ENCODE data around the gene MOB3C.

DNA sequence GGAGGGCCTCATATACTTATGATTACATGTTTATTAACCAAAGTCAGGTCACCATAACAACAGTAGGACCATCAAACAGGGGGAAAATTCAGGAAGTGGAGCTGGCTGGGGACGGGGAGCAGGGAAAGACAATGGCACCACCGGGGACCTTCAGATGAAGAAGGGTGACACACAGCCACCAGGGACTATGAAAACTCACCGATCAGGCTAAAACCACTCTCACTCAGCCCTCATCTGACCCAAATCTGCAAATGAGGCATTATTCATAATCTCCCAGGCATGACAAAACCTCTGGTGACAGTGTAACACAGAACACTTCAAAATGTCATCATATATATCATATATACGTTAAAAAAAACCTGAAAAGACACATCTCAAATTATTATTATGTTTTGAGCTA lies 23.8 kb downstream of the MOB3C start:
- TF ChIP-seq, protein P1, sequence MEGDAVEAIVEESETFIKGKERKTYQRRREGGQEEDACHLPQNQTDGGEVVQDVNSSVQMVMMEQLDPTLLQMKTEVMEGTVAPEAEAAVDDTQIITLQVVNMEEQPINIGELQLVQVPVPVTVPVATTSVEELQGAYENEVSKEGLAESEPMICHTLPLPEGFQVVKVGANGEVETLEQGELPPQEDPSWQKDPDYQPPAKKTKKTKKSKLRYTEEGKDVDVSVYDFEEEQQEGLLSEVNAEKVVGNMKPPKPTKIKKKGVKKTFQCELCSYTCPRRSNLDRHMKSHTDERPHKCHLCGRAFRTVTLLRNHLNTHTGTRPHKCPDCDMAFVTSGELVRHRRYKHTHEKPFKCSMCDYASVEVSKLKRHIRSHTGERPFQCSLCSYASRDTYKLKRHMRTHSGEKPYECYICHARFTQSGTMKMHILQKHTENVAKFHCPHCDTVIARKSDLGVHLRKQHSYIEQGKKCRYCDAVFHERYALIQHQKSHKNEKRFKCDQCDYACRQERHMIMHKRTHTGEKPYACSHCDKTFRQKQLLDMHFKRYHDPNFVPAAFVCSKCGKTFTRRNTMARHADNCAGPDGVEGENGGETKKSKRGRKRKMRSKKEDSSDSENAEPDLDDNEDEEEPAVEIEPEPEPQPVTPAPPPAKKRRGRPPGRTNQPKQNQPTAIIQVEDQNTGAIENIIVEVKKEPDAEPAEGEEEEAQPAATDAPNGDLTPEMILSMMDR (IDR thresholded peaks at IDR 0.05): no peak
- TF ChIP-seq POLR2AphosphoS5 (IDR thresholded peaks at IDR 0.05): no peak

Data from esophagus muscularis mucosa (tissue), 3 donors.